DMS153 treated with DMSO at 0.1 percent for 48 hours (cell line): ENCODE measurements around the gene CERS6.
A peak's percentile ranks its signal among the peaks of the same experiment; 100 is the strongest.

Experiments used
- DNase-seq: peaks from one replicate; lab custom pipeline; 2025; ENCODE audit not compliant: unreplicated experiment; lab: John Stamatoyannopoulos, UW

The CERS6 gene

GRCh38 chr2:168596881-168597655, 141.0 kb downstream of the CERS6 start:
- DNase-seq = no peak

- no peak for DNase-seq
Observed at GRCh38 chr2:168599738-168600137, 143.7 kb downstream of the CERS6 start.

- no peak for DNase-seq
Observed at GRCh38 chr2:168600949-168601348, 144.9 kb downstream of the CERS6 start.

GRCh38 chr2:168601741-168602140, 145.7 kb downstream of the CERS6 start:
- DNase-seq = no peak

- no peak for DNase-seq
Observed at GRCh38 chr2:168602379-168602778, 146.3 kb downstream of the CERS6 start.

- no peak for DNase-seq
Observed at GRCh38 chr2:168602846-168603401, 146.9 kb downstream of the CERS6 start.

- no peak for DNase-seq
Observed at GRCh38 chr2:168603439-168603961, 147.4 kb downstream of the CERS6 start.

- DNase-seq = no peak
Observed at GRCh38 chr2:168604252-168604651, 148.2 kb downstream of the CERS6 start.

GRCh38 chr2:168607992-168608391, 151.9 kb downstream of the CERS6 start:
- DNase-seq = no peak

GRCh38 chr2:168608796-168609195, 152.7 kb downstream of the CERS6 start:
- DNase-seq = no peak

- no peak for DNase-seq
Observed at GRCh38 chr2:168611091-168611490, 155.0 kb downstream of the CERS6 start.

GRCh38 chr2:168611896-168612650, 156.0 kb downstream of the CERS6 start:
- DNase-seq = no peak

- no peak for DNase-seq
Observed at GRCh38 chr2:168612719-168613118, 156.6 kb downstream of the CERS6 start.

GRCh38 chr2:168613551-168613950, 157.5 kb downstream of the CERS6 start:
- no peak for DNase-seq

GRCh38 chr2:168614172-168615018, 158.3 kb downstream of the CERS6 start:
- DNase-seq = no peak

GRCh38 chr2:168620554-168620953, 164.5 kb downstream of the CERS6 start:
- no peak for DNase-seq

- DNase-seq = no peak
Observed at GRCh38 chr2:168622559-168622958, 166.5 kb downstream of the CERS6 start.

- DNase-seq = peak; percentile 10
Observed at GRCh38 chr2:168624028-168624427, 168.0 kb downstream of the CERS6 start.

GRCh38 chr2:168626096-168626495, 170.0 kb downstream of the CERS6 start:
- DNase-seq = no peak

- no peak for DNase-seq
Observed at GRCh38 chr2:168626647-168627046, 170.6 kb downstream of the CERS6 start.

- DNase-seq = no peak
Observed at GRCh38 chr2:168632709-168633121, 176.6 kb downstream of the CERS6 start.
